AG09309 (cell line): ENCODE results near the gene LIN37.

ENCODE experiments used
- DNase-seq: peaks from one replicate; pipeline ENCODE4 v3.0.0-alpha.2; 2010; ENCODE audit warnings: low read depth
- H3K4me3 ChIP-seq: 2 replicates; pipeline ENCODE4 v1.5.1; 2011; ENCODE audit warnings: mild to moderate bottlenecking, low read depth, low read length, moderate library complexity; ENCODE audit not compliant: control insufficient read depth
- CTCF ChIP-seq: IDR thresholded peaks from 2 replicates; pipeline ENCODE4 v1.5.1; 2011; ENCODE audit warnings: mild to moderate bottlenecking, low read depth, low read length, inconsistent platforms; ENCODE audit not compliant: insufficient read depth, control insufficient read depth; ENCODE audit errors: missing control alignments

LIN37 gene

GRCh38 chr19:35712567-35713505, 35.5 kb upstream of the LIN37 start:
- DNase-seq = no peak
- H3K4me3 ChIP-seq = no peak overlapping the region
- no peak for TF ChIP-seq CTCF

GRCh38 chr19:35713506-35713850, 34.9 kb upstream of the LIN37 start:
- TF ChIP-seq CTCF = no peak
- H3K4me3 ChIP-seq = no peak overlapping the region

DNA sequence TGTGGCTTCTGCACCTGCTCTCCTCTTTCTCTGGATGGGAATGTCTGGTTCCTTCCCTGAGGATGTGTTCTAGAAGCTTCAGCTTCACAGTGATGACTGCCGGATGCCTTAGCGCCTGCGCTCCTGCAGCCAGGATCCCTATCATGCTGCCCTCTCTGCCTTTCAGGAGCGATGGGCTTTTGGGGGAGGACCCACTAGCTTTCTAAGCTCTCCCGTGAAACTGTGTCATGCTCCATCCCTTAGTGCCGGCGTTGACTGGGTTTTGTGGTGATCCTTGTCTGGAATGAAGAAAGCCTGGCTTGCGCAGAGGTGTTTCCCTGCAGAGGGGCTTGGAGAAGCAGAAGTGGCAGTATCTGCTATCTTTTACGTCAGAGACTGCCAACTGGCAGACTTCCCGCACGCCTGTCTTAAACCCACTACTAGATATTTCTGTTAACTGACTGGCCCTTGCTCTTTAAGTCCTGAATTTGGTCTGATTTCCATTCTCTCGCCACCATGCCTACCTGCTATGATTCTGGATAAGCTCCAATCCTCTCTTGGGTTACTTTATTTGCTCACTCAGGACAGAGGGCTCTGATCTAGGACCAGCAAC, 34.4 kb upstream of the LIN37 start:
- no peak for TF ChIP-seq CTCF
- DNase-seq = no peak
- H3K4me3 ChIP-seq = no peak overlapping the region

More at GRCh38 chr19:35713506-35713850, 34.9 kb upstream of the LIN37 start:
- no peak for DNase-seq

DNA sequence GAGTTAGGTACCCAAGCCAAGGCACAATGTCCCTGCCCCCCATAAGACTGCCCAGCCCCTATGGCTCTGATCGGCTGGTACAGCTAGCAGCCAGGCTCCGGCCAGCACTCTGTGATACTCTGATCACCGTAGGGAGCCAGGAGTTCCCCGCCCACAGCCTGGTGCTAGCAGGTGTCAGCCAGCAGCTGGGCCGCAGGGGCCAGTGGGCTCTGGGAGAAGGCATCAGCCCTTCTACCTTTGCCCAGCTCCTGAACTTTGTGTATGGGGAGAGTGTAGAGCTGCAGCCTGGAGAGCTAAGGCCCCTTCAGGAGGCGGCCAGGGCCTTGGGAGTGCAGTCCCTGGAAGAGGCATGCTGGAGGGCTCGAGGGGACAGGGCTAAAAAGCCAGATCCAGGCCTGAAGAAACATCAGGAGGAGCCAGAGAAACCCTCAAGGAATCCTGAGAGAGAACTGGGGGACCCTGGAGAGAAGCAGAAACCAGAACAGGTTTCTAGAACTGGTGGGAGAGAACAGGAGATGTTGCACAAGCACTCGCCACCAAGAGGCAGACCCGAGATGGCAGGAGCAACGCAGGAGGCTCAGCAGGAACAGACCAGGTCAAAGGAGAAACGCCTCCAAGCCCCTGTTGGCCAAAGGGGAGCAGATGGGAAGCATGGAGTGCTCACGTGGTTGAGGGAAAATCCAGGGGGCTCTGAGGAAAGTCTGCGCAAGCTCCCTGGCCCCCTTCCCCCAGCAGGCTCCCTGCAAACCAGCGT, 33.6 kb upstream of the LIN37 start:
- no peak overlapping the region for H3K4me3 ChIP-seq
- TF ChIP-seq CTCF = no peak
- DNase-seq = no peak

GRCh38 chr19:35715355-35715809, 33.0 kb upstream of the LIN37 start:
- no peak for DNase-seq
- no peak overlapping the region for H3K4me3 ChIP-seq
- no peak for TF ChIP-seq CTCF

DNA sequence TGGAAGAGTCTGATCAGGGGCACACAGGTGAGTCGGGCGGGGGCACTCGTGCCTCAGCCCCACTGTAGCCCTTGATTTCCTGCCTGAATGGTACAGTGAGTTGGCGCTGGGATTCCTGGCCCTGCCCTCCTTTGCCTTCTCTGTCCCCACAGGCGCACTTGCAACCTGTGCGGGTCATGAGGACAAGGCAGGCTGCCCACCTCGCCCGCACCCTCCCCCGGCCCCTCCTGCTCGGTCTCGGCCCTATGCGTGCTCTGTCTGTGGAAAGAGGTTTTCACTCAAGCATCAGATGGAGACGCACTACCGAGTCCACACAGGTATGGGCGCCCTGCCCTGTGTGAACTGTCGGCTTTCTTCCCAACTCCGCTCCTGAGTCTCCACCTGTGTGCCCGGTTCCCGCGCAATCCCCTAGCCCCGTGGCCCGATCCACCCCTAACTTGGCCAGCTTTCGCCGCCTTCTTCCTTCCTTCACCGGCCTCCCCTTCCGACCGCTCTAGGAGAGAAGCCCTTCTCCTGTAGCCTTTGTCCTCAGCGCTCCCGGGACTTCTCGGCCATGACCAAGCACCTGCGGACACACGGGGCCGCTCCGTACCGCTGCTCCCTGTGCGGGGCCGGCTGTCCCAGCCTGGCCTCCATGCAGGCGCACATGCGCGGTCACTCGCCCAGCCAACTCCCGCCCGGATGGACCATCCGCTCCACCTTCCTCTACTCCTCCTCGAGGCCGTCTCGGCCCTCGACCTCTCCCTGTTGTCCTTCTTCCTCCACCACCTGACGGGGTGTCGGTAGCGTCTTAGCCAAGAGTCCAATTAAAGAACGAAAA, 32.2 kb upstream of the LIN37 start:
- peak overlapping the region; percentile 94 for H3K4me3 ChIP-seq
- TF ChIP-seq CTCF = no peak
- no peak for DNase-seq
